Endometrium (tissue), 2 donors: ENCODE data around the gene MBD3L2B.

ENCODE experiments used
- FAIRE-seq: peaks from 2 replicates; lab custom pipeline; 2012; peaks lifted over from hg19 to GRCh38; lab: Jason Lieb, UNC
- donor health status: control.
- donor health status: control.

The MBD3L2B gene

GRCh38 chr19:7010722-7011593 lies 10.3 kb downstream of the MBD3L2B start:
- FAIRE-seq: no peak

GRCh38 chr19:7007859-7008258 lies 13.4 kb downstream of the MBD3L2B start:
- no peak for FAIRE-seq

DNA sequence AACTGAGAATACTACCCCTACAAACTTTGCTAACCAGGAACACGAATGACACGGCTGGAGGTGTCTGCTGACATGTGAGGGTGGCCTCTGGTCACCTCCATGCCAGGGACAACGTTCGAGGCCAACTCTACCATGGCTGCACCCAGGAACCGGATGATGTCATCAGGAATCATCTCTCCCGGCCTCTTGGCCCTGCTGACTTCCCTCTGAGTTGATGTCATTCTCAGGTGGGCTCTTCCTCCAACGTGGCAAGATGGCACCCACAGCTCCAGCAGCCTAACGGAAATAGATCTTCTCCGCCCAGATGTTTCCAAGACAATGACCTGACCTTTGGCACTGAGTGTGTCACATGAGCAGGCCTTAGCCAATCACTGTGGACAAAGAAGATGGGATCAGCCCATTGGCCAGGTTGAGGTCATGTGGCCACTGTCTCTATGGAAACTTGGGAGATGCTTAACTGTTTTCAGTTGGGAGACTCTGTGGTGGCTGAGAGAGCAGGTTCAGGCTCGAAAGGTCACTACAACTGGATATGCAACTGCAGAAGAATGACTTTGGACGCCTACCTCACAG lies 15.0 kb downstream of the MBD3L2B start:
- no peak for FAIRE-seq

DNA sequence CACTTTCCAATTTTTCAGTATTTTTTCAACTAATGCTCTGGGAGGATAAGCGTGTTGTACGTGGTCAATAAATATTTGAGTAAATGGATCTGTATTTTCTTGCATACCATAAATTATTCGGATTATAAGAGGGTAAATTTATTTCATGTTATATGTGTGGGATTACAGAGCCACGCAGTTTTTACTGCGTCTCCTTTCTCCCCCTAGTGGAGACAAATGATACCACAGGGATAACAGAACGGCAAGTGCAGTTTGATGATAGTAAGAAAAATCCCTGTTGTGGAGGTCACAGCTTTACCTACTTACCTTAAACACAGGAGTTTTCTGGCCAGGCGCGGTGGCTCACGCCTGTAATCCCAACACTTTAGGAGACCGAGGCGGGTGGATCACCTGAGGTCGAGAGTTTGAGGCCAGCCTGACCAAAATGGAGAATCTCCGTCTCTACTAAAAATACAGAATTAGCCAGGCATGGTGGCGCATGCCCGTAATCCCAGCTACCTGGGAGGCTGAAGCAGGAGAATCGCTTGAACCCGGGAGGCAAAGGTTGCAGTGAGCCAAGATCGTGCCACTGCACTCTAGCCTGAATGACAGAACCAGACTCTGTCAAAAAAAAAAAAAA lies 16.8 kb downstream of the MBD3L2B start:
- no peak for FAIRE-seq

DNA sequence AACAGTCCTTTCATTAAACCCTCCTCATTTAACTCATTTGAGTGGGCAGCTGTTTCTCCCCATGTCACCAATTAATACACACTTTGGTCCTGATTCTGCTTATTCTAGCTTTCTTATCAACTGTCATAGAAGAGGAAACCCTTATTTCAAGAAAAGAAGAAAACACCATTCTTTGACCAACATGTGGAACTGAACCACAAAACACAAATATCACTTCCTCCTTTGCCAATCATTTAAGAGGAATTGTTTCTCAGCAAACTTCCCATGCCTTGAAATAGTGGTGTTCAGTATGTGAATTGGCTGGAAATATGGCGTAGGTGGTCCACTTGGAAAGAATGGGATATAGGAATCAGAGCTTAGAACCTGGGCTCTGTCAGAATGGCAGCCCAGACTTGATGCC lies 20.4 kb downstream of the MBD3L2B start:
- FAIRE-seq: no peak

- FAIRE-seq: no peak
Measured at GRCh38 chr19:7000333-7000732, 20.9 kb downstream of the MBD3L2B start.

- no peak for FAIRE-seq
Measured at GRCh38 chr19:6999933-7000332, 21.3 kb downstream of the MBD3L2B start.

DNA sequence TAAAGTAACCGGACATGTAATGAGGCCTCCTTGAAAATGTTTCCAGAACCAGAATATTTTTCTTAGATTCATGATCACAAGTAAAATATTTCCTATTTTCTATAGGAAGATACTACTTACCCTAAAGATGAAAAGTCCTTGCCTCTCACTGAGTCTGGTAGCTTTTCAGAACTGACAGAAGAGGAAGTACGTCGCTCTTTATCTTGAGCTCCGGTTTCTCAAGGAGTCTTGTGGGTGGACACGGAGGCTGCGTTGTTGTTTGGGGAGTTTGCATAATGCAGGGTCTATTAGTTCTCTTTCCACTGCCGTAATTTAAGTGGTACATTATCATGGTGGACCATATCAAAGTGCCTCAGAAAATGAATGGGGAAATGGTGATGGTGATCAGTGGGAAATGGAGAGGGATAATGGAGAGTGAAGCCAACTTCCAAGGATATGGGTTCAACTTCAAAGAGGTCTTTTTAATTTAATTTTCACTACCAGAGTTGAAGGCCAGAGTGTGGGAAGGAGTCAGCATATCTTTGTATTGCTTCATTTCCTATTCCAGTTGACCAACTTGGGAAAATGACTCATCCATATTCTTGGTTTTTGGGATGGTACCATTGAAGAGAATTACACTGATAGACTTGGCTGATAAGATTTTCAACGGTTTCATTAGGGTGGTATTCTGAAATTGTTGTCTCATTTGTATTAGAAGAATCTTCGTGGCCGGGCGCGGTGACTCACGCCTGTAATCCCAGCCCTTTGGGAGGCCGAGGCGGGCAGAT lies 23.4 kb downstream of the MBD3L2B start:
- no peak for FAIRE-seq

- no peak for FAIRE-seq
Measured at GRCh38 chr19:6996810-6997209, 24.4 kb downstream of the MBD3L2B start.

DNA sequence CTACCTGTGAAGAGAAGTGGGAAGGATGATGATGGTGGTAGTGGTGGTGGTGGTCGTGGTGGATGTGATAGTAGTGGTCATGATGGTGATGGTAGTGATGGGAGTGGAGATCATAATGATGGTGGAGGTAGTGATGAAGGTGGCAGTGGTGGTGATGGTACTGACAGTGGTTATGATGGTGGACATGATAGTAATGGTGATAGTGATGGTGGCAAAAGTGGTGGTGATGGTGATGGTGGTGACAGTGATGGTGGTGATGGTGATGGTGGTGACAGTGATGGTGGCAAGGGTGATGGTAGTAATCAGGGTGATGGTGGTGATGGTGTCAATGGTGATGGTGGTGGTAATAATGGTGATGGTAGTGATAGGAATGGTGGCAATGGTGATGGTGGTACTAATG lies 26.2 kb downstream of the MBD3L2B start:
- FAIRE-seq: no peak

- FAIRE-seq: no peak
Measured at GRCh38 chr19:6988257-6988656, 33.0 kb downstream of the MBD3L2B start.

GRCh38 chr19:6987850-6988249 lies 33.4 kb downstream of the MBD3L2B start:
- no peak for FAIRE-seq

DNA sequence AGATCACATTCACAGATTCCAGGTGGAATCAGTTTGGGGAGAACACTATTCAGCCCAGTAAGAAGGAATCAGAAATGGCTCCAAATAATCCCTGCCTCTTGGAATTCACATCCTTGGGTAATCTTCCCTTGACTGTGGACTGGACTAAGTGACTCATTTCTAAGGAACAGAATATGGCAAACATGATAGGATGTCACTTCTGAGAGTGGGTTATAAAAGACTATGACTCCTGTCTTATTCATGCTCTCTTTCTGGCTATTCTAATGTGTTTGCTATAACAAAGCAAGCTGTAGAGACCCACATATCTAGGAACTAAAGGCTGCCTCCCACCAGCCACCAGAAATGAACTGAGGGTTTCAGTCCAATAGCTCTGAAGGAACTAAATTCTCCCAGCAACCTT lies 37.8 kb downstream of the MBD3L2B start:
- no peak for FAIRE-seq

GRCh38 chr19:6979399-6979798 lies 41.8 kb downstream of the MBD3L2B start:
- no peak for FAIRE-seq

DNA sequence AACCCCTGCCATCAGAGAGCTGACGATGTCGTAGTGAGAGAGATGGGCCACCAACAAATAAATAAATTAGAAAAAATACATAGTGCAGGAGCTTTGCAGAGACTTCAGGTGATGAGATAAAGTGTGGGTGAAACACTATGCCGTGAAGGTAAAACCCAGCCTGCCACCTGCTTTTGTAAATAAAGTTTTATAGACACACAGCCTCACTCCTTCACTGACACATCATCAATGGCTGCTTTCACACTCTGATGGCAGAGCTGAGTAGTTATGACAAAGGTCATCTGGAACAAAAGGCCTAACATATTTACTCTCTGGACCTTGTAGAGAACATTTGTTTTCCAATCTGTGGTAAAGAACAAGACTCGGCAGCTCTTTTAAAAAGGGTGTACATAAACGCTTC lies 45.0 kb downstream of the MBD3L2B start:
- FAIRE-seq: no peak

- no peak for FAIRE-seq
Measured at GRCh38 chr19:6971366-6971765, 49.9 kb downstream of the MBD3L2B start.

- FAIRE-seq: no peak
Measured at GRCh38 chr19:6970443-6970842, 50.8 kb downstream of the MBD3L2B start.

GRCh38 chr19:6970021-6970420 lies 51.2 kb downstream of the MBD3L2B start:
- FAIRE-seq: no peak

DNA sequence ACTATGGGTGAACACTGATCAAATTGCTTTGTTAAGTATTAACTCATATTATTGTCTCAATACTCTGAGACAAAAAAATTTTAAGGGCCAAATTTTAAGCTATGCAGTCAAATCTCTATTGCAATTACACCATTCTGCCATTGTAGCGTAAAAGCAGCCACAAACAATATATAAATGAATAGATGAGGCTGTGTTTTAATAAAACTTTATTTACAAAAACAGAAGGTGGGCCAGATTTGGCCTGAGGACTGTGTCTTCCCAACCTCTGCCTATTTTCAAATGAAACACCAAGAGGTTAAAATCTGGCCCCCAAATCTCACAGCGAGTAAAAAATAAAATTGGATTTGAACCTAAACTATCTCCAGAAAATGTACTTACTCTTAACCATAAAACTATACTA lies 51.7 kb downstream of the MBD3L2B start:
- no peak for FAIRE-seq
